Retinal pigment epithelial cell (primary cell): Measurements from ENCODE around the gene KHDRBS2.

Experiments
- DNase-seq: peaks from one replicate; pipeline ENCODE4 v3.0.0-alpha.2; 2010; ENCODE audit warnings: low read depth
- H3K4me3 ChIP-seq: 2 replicates; pipeline ENCODE4 v1.5.1; 2011; ENCODE audit warnings: mild to moderate bottlenecking, low read length, control low read depth, moderate library complexity
- CTCF ChIP-seq: conservative IDR thresholded peaks from 2 replicates; pipeline ENCODE4 v1.5.1; 2011; ENCODE audit warnings: low read depth, low read length, control low read depth, inconsistent platforms

KHDRBS2 gene

GRCh38 chr6:62285612-62286469, at the start of gene KHDRBS2:
KHDRBS2 (minus strand) TSS chr6:62286225.
- TF ChIP-seq CTCF = no peak
- peak; percentile 13 for DNase-seq
- H3K4me3 ChIP-seq = peak within 1 kb of the TSS; percentile 27

GRCh38 chr6:62328607-62329006, 42.6 kb upstream of the KHDRBS2 start:
- TF ChIP-seq CTCF = no peak
- DNase-seq = no peak
- no peak overlapping the region for H3K4me3 ChIP-seq

GRCh38 chr6:62324834-62325233, 38.8 kb upstream of the KHDRBS2 start:
- DNase-seq = no peak
- no peak for TF ChIP-seq CTCF
- H3K4me3 ChIP-seq = no peak overlapping the region

GRCh38 chr6:62323818-62324431, 37.9 kb upstream of the KHDRBS2 start:
- DNase-seq = no peak
- TF ChIP-seq CTCF = no peak

GRCh38 chr6:62298745-62299392, 12.8 kb upstream of the KHDRBS2 start:
- no peak overlapping the region for H3K4me3 ChIP-seq
- no peak for DNase-seq
- no peak for TF ChIP-seq CTCF

More at GRCh38 chr6:62323818-62324431, 37.9 kb upstream of the KHDRBS2 start:
- H3K4me3 ChIP-seq = no peak overlapping the region

GRCh38 chr6:62296541-62296940, 10.5 kb upstream of the KHDRBS2 start:
- no peak for DNase-seq
- no peak overlapping the region for H3K4me3 ChIP-seq
- no peak for TF ChIP-seq CTCF
